ENCODE data around the gene CXCL1. TPM values are rescaled to one million over a fixed set of nuclear protein-coding genes. Genes with fewer than 3 reads are reported as not detected.

Gene CXCL1
- polyA plus RNA-seq (2011; rRNA removed) (2.0 and 2.1 TPM in 2 replicates), polyA minus RNA-seq (2011; rRNA and poly(A)+ RNA removed) (0.91 and 1.5 TPM in 2 replicates)

DNA sequence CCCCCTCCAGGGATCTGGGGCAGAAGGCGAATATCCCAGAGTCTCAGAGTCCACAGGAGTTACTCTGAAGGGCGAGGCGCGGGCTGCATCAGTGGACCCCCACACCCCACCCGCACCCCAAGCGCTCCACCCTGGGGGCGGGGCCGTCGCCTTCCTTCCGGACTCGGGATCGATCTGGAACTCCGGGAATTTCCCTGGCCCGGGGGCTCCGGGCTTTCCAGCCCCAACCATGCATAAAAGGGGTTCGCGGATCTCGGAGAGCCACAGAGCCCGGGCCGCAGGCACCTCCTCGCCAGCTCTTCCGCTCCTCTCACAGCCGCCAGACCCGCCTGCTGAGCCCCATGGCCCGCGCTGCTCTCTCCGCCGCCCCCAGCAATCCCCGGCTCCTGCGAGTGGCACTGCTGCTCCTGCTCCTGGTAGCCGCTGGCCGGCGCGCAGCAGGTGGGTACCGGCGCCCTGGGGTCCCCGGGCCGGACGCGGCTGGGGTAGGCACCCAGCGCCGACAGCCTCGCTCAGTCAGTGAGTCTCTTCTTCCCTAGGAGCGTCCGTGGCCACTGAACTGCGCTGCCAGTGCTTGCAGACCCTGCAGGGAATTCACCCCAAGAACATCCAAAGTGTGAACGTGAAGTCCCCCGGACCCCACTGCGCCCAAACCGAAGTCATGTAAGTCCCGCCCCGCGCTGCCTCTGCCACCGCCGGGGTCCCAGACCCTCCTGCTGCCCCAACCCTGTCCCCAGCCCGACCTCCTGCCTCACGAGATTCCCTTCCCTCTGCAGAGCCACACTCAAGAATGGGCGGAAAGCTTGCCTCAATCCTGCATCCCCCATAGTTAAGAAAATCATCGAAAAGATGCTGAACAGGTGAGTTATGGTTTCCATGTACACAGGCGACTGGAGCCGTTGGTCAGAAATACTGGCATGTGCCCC is at the start of gene CXCL1:
Gene CXCL1 (plus strand): TSS at position 264 of the 926 bp plus-strand sequence. CDS start 78 bp downstream, at position 342.
- DNase-seq (ENCODE audit: low read depth, low spot score): no peak
- ChIA-PET POLR2A (interaction anchor here (1.1 kb wide), 1 partner anchor 10 kb away, joined by 3 read pairs; no protein-coding TSS in a partner anchor), CTCF (interaction anchor here (1.0 kb wide), 1 partner anchor 265 kb away, joined by 3 read pairs; no protein-coding TSS in a partner anchor)
- Histone ChIP-seq H3K4me3 (ENCODE audit: low read depth, low read length) (peak within 1 kb of the TSS; percentile 61), H3K27me3 (ENCODE audit: control insufficient read depth, insufficient read depth, low read length) (peaks cover 10% of the 10 kb centered on the region), H3K9me3 (ENCODE audit: control insufficient read depth, insufficient read depth, low read length) (no peaks in the 10 kb centered on the region), H3K27ac (ENCODE audit: low read depth, low read length) (no peak within 1 kb of the TSS)
- TF ChIP-seq, protein P1, sequence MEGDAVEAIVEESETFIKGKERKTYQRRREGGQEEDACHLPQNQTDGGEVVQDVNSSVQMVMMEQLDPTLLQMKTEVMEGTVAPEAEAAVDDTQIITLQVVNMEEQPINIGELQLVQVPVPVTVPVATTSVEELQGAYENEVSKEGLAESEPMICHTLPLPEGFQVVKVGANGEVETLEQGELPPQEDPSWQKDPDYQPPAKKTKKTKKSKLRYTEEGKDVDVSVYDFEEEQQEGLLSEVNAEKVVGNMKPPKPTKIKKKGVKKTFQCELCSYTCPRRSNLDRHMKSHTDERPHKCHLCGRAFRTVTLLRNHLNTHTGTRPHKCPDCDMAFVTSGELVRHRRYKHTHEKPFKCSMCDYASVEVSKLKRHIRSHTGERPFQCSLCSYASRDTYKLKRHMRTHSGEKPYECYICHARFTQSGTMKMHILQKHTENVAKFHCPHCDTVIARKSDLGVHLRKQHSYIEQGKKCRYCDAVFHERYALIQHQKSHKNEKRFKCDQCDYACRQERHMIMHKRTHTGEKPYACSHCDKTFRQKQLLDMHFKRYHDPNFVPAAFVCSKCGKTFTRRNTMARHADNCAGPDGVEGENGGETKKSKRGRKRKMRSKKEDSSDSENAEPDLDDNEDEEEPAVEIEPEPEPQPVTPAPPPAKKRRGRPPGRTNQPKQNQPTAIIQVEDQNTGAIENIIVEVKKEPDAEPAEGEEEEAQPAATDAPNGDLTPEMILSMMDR (IDR thresholded peaks at IDR 0.05; ENCODE audit: low read depth, low read length): no peak

DNA sequence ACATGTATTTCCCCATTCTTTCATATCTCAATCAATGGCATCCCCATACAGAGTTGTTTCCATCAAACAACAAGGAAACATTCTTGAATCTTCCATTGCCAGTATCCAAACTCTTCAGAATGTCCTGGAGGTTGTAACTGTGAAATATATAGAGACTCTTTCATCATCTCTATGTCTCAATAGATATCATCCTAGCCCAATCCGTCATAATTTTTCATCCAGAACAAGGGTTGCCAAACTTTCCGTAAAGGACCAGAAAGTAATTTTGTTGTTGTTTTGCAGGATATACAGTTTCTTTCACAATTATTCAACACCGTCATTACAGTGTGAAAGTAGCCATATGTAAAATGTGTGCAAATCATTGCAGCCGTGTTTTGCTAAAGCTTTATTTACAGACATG is 47.9 kb upstream of the CXCL1 start:
- Histone ChIP-seq H3K27ac (ENCODE audit: low read depth, low read length) (no peak overlapping the region), H3K4me3 (ENCODE audit: low read depth, low read length) (no peak overlapping the region), H3K9me3 (ENCODE audit: control insufficient read depth, insufficient read depth, low read length) (no peaks in the 10 kb centered on the region), H3K27me3 (ENCODE audit: control insufficient read depth, insufficient read depth, low read length) (no peaks in the 10 kb centered on the region)
- DNase-seq (ENCODE audit: low read depth, low spot score): no peak
- TF ChIP-seq, protein P1 (IDR thresholded peaks at IDR 0.05; ENCODE audit: low read depth, low read length): no peak
- ChIA-PET POLR2A (no interaction called here), CTCF (no interaction called here)

DNA sequence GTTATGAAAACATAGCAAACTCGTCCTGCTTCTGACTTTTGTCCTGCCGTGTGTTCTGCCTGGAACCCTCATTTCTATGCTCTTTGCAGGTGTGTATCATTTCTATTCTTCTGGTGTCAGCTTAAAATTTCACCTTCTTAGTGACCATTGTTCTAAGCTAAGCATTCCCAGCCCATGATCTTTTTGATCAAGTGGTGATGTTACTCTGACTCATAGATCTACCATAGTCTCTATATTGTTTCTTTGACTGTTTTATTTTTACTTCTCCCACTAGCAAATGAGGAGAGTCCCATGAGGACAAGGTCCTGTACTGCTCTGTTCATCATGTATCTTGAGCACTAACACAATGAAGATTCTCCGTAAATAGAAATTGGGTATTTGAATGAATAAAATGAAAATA is 46.8 kb upstream of the CXCL1 start:
- Histone ChIP-seq H3K4me3 (ENCODE audit: low read depth, low read length) (no peak overlapping the region), H3K9me3 (ENCODE audit: control insufficient read depth, insufficient read depth, low read length) (no peaks in the 10 kb centered on the region), H3K27ac (ENCODE audit: low read depth, low read length) (no peak overlapping the region), H3K27me3 (ENCODE audit: control insufficient read depth, insufficient read depth, low read length) (no peaks in the 10 kb centered on the region)
- ChIA-PET CTCF (no interaction called here), POLR2A (no interaction called here)
- TF ChIP-seq, protein P1 (IDR thresholded peaks at IDR 0.05; ENCODE audit: low read depth, low read length): no peak
- DNase-seq (ENCODE audit: low read depth, low spot score): no peak

DNA sequence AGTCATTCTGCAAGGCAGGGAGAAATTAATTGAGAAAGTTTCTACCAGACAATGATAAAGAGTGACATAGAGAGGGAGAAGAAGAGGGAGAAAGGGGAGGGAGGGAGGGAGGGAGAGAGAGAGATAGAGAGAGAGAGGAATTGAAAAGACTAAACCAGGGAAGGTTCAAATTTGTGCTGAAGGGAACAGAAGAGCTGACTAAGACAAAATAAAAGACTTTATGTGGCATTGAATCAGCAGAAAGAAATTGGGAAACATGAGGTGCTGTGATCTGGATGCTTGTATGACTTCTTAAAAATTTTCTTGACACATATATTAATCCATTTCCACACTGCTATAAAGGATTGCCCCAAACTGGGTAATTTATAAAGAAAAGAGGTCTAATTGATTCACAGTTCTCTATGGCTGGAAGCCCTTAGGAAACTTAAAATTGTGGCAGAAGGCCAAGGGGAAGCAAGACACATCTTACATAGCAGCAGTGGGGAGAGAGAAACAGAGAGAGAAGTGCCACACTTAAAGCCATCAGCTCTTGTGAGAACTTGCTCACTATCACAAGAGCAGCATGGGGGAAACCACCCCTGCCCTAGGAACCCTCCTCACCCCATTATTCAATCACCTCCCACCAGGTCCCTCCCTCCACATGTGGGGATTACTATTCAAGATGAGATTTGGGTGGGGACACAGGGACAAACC is 46.2 kb upstream of the CXCL1 start:
- POLR2A ChIA-PET: no interaction called here
- TF ChIP-seq, protein P1 (IDR thresholded peaks at IDR 0.05; ENCODE audit: low read depth, low read length): no peak

DNA sequence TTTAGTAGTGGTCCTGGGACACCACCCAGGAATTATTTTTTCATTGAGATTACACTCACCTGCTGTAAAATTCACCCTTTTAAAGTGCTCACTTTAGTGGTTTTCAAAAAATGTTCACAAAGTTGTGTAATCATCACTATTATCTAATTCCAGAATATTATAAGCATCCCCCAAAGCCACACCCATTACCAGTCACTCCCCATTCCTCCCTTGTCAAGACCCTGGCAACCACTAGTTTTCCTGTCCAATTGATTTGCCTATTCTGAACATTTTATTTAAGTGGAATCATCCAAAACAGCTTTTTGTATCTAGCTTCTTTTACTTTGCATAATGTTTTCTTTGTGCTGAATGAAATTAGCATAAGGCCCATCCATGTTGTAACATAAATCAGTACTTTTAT is 45.4 kb upstream of the CXCL1 start:
- TF ChIP-seq, protein P1 (IDR thresholded peaks at IDR 0.05; ENCODE audit: low read depth, low read length): no peak
- Histone ChIP-seq H3K9me3 (ENCODE audit: control insufficient read depth, insufficient read depth, low read length) (no peaks in the 10 kb centered on the region), H3K4me3 (ENCODE audit: low read depth, low read length) (no peak overlapping the region), H3K27me3 (ENCODE audit: control insufficient read depth, insufficient read depth, low read length) (no peaks in the 10 kb centered on the region), H3K27ac (ENCODE audit: low read depth, low read length) (no peak overlapping the region)
- POLR2A ChIA-PET: no interaction called here
- DNase-seq (ENCODE audit: low read depth, low spot score): no peak
- CTCF ChIA-PET: no interaction called here

More for the DNA sequence above, 46.2 kb upstream of the CXCL1 start:
- Histone ChIP-seq H3K4me3 (ENCODE audit: low read depth, low read length) (no peak overlapping the region), H3K27me3 (ENCODE audit: control insufficient read depth, insufficient read depth, low read length) (no peaks in the 10 kb centered on the region), H3K9me3 (ENCODE audit: control insufficient read depth, insufficient read depth, low read length) (no peaks in the 10 kb centered on the region), H3K27ac (ENCODE audit: low read depth, low read length) (no peak overlapping the region)
- CTCF ChIA-PET: no interaction called here
- DNase-seq (ENCODE audit: low read depth, low spot score): no peak

All from AG04450 (cell line).